ENCODE results near the gene MAML3.

DNA sequence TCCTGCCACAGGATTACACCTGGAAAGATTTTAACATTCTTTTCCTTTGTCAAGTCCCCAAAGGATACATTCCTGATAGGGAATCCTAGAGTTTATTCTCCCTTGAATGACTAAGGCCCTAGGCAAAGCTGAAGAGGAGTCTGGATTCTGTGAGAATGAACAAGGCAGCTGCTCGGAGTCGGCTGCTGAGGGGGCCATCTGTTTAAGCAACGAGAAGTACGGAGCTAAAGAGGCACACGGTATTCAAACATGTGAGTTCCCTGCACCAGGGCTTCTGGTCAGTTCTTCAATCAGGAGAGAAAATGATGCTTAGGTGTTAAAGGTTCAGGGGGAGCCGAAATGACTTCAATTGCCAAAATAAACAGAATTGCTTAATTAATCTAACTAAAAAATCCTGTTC, 390.8 kb downstream of the MAML3 start:
- TF ChIP-seq, protein P1, sequence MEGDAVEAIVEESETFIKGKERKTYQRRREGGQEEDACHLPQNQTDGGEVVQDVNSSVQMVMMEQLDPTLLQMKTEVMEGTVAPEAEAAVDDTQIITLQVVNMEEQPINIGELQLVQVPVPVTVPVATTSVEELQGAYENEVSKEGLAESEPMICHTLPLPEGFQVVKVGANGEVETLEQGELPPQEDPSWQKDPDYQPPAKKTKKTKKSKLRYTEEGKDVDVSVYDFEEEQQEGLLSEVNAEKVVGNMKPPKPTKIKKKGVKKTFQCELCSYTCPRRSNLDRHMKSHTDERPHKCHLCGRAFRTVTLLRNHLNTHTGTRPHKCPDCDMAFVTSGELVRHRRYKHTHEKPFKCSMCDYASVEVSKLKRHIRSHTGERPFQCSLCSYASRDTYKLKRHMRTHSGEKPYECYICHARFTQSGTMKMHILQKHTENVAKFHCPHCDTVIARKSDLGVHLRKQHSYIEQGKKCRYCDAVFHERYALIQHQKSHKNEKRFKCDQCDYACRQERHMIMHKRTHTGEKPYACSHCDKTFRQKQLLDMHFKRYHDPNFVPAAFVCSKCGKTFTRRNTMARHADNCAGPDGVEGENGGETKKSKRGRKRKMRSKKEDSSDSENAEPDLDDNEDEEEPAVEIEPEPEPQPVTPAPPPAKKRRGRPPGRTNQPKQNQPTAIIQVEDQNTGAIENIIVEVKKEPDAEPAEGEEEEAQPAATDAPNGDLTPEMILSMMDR (IDR thresholded peaks at IDR 0.05; ENCODE audit: low read depth, low read length, poor library complexity, severe bottlenecking) = no peak
- TF ChIP-seq EZH2phosphoT487 (IDR thresholded peaks at IDR 0.05; ENCODE audit: borderline replicate concordance, low read length) = no peak

Measured in DOHH2 (cell line).